ENCODE measurements around the gene CDH5. TPM values are rescaled to one million over a fixed set of nuclear protein-coding genes. Genes with fewer than 3 reads are reported as not detected.

Gene CDH5
- total and polyA plus RNA-seq, 2 experiments from 2014 or later = not detected

- WGBS, 2 experiments (ENCODE audit: low coverage in 1 of 2, low lambda C conversion rate in 2 of 2, missing lambda C conversion rate in 2 of 2) = 53 to 64% methylated on average over 5 to 8 of the region's 8 CpGs
- H3K4me1 ChIP-seq (ENCODE audit: insufficient read depth) = no peaks in the 10 kb centered on the region
- no peak overlapping the region for H2AFZ ChIP-seq
- no peak overlapping the region for H3K4me3 ChIP-seq
- H3K9me3 ChIP-seq (ENCODE audit: low read depth) = no peaks in the 10 kb centered on the region
- peaks cover 11% of the 10 kb centered on the region for H3F3A ChIP-seq (ENCODE audit: insufficient read depth)
- no peaks in the 10 kb centered on the region for H3K36me3 ChIP-seq (ENCODE audit: low read depth)
- no peak overlapping the region for H3K9ac ChIP-seq
- no peaks in the 10 kb centered on the region for H3K9me2 ChIP-seq (ENCODE audit: insufficient read depth)
- in situ Hi-C loops (cut with MboI) = no loop called here
- H3K27me3 ChIP-seq (replicated peaks; ENCODE audit: insufficient read depth) = no peaks in the 10 kb centered on the region
- H3K27ac ChIP-seq = no peak overlapping the region
- no peak for DNase-seq
- no peak overlapping the region for H3K4me2 ChIP-seq (ENCODE audit: unreplicated experiment)
- H4K20me1 ChIP-seq (ENCODE audit: insufficient read depth) = no peaks in the 10 kb centered on the region
- no peak for TF ChIP-seq EZH2 (IDR thresholded peaks at IDR 0.05; ENCODE audit: insufficient read depth, poor library complexity, severe bottlenecking)
- TF ChIP-seq EZH2phosphoT487 (IDR thresholded peaks at IDR 0.05; ENCODE audit: insufficient read depth, low read depth) = no peak
- no peaks in the 10 kb centered on the region for H3K79me2 ChIP-seq (ENCODE audit: insufficient read depth)
Observed at GRCh38 chr16:66425651-66426050, 59.2 kb downstream of the CDH5 start.

GRCh38 chr16:66426112-66427035 lies 59.9 kb downstream of the CDH5 start:
- in situ Hi-C loops (cut with MboI) = no loop called here
- H3K4me3 ChIP-seq = peak overlapping the region; percentile 62; the same call in 1 of the 2 replicates
- no peaks in the 10 kb centered on the region for H3K4me1 ChIP-seq (ENCODE audit: insufficient read depth)
- H3K9me3 ChIP-seq (ENCODE audit: low read depth) = no peaks in the 10 kb centered on the region
- peak overlapping the region; percentile 61 for H3K4me2 ChIP-seq (ENCODE audit: unreplicated experiment)
- H4K20me1 ChIP-seq (ENCODE audit: insufficient read depth) = no peaks in the 10 kb centered on the region
- peaks cover 11% of the 10 kb centered on the region for H3F3A ChIP-seq (ENCODE audit: insufficient read depth)
- TF ChIP-seq EZH2phosphoT487 (IDR thresholded peaks at IDR 0.05; ENCODE audit: insufficient read depth, low read depth) (no peak), EZH2 (IDR thresholded peaks at IDR 0.05; ENCODE audit: insufficient read depth, poor library complexity, severe bottlenecking) (no peak)
- peak overlapping the region; percentile 49; the same call in 1 of the 2 replicates for H3K9ac ChIP-seq
- H3K36me3 ChIP-seq (ENCODE audit: low read depth) = no peaks in the 10 kb centered on the region
- no peak overlapping the region for H3K27ac ChIP-seq
- no peaks in the 10 kb centered on the region for H3K9me2 ChIP-seq (ENCODE audit: insufficient read depth)
- peak overlapping the region; percentile 38; the same call in 1 of the 2 replicates for H2AFZ ChIP-seq
- no peaks in the 10 kb centered on the region; the same call in 1 of the 2 replicates for H3K27me3 ChIP-seq (replicated peaks; ENCODE audit: insufficient read depth)
- peak; percentile 66 for DNase-seq
- no peaks in the 10 kb centered on the region for H3K79me2 ChIP-seq (ENCODE audit: insufficient read depth)
- 21 to 40% methylated on average over 30 to 56 of the region's 56 CpGs for WGBS, 2 experiments (ENCODE audit: low coverage in 1 of 2, low lambda C conversion rate in 2 of 2, missing lambda C conversion rate in 2 of 2)

GRCh38 chr16:66427036-66427860 lies 60.8 kb downstream of the CDH5 start, which contains the start of gene BEAN1:
Gene BEAN1 (plus strand): TSS chr16:66427295. CDS start chr16:66437677, 10,382 bp downstream.
- peak within 1 kb of the TSS; percentile 62 for H3K4me3 ChIP-seq
- no peaks in the 10 kb centered on the region for H3K4me1 ChIP-seq (ENCODE audit: insufficient read depth)
- H3F3A ChIP-seq (ENCODE audit: insufficient read depth) = peaks cover 11% of the 10 kb centered on the region
- peak within 1 kb of the TSS; percentile 49; the same call in 1 of the 2 replicates for H3K9ac ChIP-seq
- no peak within 1 kb of the TSS for H3K27ac ChIP-seq
- no peak for TF ChIP-seq EZH2phosphoT487 (IDR thresholded peaks at IDR 0.05; ENCODE audit: insufficient read depth, low read depth)
- no peak for TF ChIP-seq EZH2 (IDR thresholded peaks at IDR 0.05; ENCODE audit: insufficient read depth, poor library complexity, severe bottlenecking)
- H4K20me1 ChIP-seq (ENCODE audit: insufficient read depth) = no peaks in the 10 kb centered on the region
- H3K9me3 ChIP-seq (ENCODE audit: low read depth) = no peaks in the 10 kb centered on the region
- in situ Hi-C loops (cut with MboI) = no loop called here
- peak within 1 kb of the TSS; percentile 61 for H3K4me2 ChIP-seq (ENCODE audit: unreplicated experiment)
- no peaks in the 10 kb centered on the region; the same call in 1 of the 2 replicates for H3K27me3 ChIP-seq (replicated peaks; ENCODE audit: insufficient read depth)
- H3K9me2 ChIP-seq (ENCODE audit: insufficient read depth) = no peaks in the 10 kb centered on the region
- H3K79me2 ChIP-seq (ENCODE audit: insufficient read depth) = no peaks in the 10 kb centered on the region
- peak within 1 kb of the TSS; percentile 44; the same call in 1 of the 2 replicates for H2AFZ ChIP-seq
- DNase-seq = peak; percentile 62
- no peaks in the 10 kb centered on the region for H3K36me3 ChIP-seq (ENCODE audit: low read depth)
- 2 to 3% methylated on average over 42 to 62 of the region's 118 CpGs for WGBS, 2 experiments (ENCODE audit: low coverage in 1 of 2, low lambda C conversion rate in 2 of 2, missing lambda C conversion rate in 2 of 2)
